GM21528 (cell line): ENCODE data around the gene JAKMIP1.
"Not testable (repeated sequence)": the region's sequence is repeated elsewhere in the genome, so short reads cannot be mapped to it uniquely, and the experiment has no call there.

ENCODE experiments used
- ATAC-seq: cut with Tn5 transposase; IDR thresholded peaks from one replicate; pipeline ENCODE4 v1.9.1; 2021; ENCODE audit warnings: mild to moderate bottlenecking, moderate library complexity; ENCODE audit not compliant: unreplicated experiment, low FRiP score

The JAKMIP1 gene

GRCh38 chr4:6150046-6150735 is 50.2 kb downstream of the JAKMIP1 start:
- no peak for ATAC-seq

GRCh38 chr4:6148506-6149205 is 51.7 kb downstream of the JAKMIP1 start:
- ATAC-seq = no peak

GRCh38 chr4:6147441-6147840 is 52.9 kb downstream of the JAKMIP1 start:
- no peak for ATAC-seq

GRCh38 chr4:6143603-6144181 is 56.7 kb downstream of the JAKMIP1 start:
- no peak for ATAC-seq

DNA sequence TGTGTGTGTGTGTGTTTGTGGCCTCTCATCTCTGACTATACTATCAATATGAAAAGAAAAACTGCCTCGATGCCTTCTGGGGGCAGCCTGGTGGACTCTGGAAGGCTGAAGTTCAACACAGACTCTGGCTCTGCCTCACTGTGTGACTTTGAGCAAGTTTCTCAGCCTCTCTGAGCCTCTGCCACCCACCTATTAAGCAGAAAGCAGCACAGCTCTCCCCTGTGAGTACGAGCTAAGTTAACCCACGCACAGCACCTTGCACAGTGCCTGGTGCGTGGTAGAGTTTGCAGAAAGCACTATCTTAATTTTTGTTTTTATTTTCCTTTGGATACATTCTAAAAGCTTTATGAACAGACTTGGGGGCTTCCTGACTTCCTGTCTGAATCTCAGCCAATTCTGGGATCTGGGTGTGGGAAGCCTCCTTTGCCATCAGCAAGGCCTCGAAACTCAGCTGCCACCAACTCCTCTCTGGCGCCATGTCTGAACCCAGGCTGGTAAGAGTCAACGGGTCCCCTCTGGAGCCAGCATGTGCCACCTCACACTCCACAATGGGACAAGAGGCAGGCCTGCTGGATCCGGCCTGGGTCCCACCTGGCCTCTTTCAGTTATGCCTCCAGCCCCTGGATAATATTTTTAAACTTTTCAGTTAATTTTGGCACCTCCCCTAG is 57.3 kb downstream of the JAKMIP1 start:
- ATAC-seq = no peak

- no peak for ATAC-seq
Measured at GRCh38 chr4:6142511-6142910, 57.8 kb downstream of the JAKMIP1 start.

DNA sequence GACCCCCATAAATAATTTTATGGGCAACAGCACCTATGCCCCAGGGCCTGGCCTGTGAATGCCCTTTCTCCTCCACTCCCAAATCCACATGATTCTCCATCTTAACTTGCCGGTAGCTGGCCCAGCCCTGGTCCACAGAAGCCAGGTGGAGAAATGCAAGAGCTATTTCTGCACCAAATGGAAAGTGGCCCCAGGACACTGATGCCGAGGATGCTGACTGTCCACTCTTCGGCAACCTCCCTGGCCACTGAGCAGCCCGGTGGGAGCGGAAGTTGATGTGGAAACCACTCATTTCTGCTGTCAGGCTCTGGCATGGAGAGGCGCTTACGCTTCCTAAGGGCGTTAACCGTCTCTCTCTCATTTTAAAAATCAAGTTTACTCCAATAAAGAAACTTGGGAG is 58.8 kb downstream of the JAKMIP1 start:
- ATAC-seq = no peak

DNA sequence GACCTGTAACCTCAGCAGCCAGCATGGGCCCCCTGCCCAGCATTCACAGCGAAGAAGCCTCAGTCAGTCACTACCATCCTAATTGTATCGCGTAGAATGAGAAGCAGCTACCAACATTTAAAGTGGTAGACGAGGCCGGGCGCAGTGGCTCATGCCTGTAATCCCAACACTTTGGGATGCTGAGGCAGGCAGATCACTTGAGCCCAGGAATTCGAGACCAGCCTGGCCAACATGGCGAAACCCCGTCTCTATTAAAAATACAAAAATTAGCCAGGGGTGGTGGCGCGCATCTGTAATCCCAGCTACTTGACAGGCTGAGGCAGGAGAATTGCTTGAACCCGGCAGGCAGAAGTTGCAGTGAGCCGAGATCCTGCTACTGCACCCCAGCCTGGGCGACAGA is 59.3 kb downstream of the JAKMIP1 start:
- ATAC-seq = not testable (repeated sequence)

GRCh38 chr4:6137747-6138135 is 62.6 kb downstream of the JAKMIP1 start:
- ATAC-seq = no peak

DNA sequence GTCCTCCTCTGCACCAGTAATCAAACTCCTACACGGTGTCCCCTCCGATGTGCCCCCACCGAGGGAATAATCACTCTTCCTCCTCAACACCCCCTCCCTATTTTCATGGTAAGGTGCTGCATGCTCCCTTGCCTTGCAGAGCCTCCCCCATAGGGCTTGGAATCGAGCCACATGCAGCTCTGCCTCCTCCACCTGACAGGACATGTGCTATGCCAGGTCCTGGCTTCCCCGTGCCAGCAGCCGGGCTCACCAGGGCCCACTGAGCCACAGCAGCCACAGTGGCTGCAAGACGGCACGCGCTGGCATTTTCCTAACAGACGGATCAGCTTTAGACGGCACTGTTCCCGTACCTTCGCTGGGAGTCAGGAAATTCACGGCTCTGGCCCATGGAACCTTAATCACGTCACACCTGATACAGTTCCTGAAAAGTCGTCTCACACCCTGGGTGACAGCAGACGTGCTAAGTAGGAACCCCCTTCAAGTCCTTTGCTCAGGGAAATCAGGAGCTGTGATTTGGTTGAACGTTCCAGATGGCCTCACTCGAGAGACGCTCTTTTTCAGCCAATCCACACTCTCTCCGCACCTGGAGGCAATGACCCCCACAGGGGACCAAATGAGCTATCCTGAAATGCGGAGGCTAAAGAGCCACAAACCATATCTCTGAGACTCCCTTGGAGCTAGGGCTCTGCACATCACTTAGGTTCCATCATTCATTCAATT is 63.2 kb downstream of the JAKMIP1 start:
- no peak for ATAC-seq

DNA sequence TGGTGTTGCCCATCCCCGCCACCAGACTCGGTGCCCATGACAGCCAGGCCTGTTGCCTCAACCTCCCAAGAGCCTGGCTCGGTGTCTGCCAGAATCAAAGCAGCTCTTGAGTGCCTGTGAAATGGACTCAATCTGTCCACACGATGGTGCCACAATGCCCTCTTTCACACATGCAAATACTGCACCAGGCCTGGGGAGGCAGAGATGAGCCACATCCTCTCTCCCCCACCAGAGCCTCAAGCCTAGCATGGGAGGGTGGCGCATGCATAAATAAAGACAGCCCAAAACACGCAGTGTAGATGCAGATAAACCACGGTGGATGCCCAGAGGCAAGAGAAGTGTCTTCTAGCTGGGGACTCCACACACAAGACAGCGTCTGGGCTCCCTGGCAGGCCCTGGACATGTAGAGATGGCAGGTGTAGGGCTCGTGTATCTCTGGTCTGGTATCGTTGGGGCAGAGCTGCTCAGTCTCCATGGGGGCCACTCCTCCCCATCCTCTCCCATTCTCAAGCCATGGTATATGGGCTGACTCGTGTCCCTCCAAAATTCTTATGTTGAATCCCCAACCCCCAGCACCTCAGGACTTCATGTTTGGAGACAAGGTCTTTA is 65.6 kb downstream of the JAKMIP1 start:
- peak; percentile 95 for ATAC-seq

DNA sequence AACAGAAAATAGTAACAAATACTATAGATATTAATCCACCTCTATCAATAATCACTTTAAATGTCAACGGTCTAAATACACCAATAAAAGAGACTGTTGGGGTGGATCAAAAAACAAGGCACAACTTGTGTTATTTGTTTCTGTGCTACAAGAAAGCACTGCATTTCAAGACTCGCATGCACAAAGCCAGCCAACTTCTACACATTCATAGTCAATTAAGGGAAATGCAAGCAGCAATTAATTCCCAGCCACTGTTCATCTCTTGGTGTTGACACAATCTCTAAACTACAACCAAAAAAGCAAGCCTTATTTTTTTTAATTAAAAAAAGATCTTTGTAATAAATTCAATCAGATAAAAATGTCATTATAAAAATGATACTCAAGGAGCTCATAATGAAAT is 67.6 kb downstream of the JAKMIP1 start:
- no peak for ATAC-seq

DNA sequence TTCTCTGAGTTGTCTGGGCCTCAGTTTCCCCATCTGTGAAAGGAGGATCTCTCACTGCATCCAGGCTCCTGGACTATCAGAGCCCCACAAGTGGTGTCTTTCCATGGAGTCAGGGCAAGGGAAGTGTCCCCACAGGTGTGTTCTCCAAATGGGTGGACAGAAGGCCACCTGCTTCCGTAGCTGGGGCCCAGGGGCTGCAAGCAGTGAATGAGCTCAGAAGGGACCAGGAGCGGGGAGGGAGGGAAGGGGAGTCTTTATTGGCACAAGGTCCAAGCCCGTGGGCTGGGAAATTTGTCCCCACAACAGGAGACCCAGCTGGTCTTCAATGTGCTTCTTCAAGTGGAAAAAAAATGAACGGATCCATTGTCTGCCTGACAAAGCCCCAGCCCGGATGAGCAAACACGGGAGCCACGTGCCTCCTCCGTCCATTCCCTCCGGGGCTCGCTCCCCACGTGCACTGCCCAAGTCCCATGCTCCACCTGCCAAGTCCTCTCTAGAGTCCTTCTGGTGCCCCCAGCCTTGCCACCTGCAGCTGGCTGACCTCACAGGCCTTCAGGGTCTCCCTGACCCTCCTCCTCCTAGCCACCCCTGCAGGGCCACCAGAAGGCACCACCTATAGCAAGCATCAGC is 72.0 kb downstream of the JAKMIP1 start:
- no peak for ATAC-seq

- no peak for ATAC-seq
Measured at GRCh38 chr4:6126971-6127745, 73.2 kb downstream of the JAKMIP1 start.

DNA sequence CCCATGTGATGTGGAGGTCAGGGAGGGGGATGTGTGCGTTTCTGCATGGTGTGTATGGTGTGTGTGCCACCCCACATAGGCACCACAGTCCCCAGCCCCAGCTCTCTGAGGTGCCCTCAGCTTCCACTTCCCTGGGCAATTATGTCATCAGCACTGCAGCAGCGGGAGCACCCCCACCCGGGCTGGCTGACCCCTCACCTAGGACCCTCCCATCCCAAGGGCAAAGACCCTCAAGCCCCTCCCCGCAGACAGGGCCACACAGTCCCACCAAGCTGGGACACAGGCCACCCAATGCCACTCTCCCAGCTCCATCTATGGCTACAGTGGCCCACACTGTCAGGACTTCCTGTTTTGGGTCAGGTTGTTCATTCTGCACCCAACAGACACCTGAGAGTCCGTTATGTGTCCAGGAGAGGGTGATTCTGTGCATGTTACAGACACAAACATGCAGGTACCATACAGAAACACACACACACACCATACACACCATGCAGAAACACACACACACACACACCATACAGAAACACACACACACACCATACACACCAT is 75.2 kb downstream of the JAKMIP1 start:
- ATAC-seq = no peak

DNA sequence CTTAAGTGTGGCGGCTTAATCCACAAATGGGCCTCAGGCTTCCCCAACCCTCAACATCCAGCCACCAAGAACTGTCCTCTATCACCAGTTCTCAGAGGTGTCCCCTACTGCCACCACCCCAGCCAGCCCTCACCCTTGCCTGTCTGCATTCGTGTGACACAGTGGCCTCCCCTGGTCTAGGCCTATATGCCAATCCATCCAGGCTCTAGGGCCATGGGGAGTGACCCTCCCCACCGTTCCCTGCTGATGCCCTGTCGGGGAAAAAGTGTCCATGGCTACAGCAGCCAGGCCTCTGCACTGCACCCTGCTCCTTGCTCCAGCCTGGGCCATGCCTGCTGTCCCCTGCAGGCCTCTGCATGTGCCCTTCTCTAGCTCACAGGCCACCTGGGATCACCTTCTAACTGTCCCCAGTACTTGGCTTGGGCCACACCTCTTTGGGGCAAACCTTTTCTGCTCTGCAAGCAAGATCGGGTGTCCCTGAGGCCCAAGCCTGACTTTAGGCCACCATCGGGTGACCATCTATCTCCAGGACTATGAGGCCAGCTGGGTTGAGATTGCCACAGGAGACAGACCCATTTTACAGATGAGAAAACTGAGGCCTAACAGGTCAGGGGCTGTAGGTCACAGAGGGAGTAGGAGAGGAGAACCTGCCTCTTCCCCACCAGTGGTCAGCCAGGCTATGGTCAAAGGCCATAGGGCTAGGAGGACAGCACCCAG is 75.8 kb downstream of the JAKMIP1 start:
- no peak for ATAC-seq

- ATAC-seq = no peak
Measured at GRCh38 chr4:6123976-6124375, 76.4 kb downstream of the JAKMIP1 start.

DNA sequence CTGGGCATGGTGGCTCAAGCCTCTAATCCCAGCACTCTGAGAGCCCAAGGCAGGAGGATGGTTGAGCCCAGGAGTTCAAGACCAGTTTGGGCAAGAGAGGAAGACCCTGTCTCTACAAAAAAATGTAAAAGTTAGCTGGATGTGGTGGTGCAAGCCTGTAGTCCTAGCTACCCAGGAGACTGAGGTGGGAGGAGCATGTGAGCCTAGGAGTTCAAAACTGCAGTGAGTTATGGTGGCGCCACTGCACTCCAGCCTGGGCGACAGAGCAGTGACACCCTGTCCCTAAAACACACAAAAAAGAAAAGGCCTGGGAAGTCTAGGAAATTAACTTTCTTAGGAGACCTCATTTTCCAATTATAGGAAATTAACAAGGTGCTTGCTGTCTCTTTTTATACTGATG is 76.8 kb downstream of the JAKMIP1 start:
- no peak for ATAC-seq
